Stomach (tissue), 4 donors: ENCODE measurements around the gene PLPPR3.

Source experiments
- EP300 ChIP-seq: sonication (generic); formaldehyde crosslinking; IDR thresholded peaks from one replicate; pipeline ENCODE4 v1.6.1; 2017; ENCODE audit warnings: antibody characterized with exemption
- TF ChIP-seq, protein P1 (sequence below), 7 experiments: fragments of 450-650 bp in 4 of 7; fragments of 200-600 bp in 3 of 7; sonication (generic) in 3 of 7; IDR thresholded peaks; one replicate each; pipeline ENCODE4 v1.5.1; 2016 to 2019; ENCODE audit warnings: antibody characterized with exemption in 7 of 7, control low read depth in 2 of 7, mild to moderate bottlenecking in 1 of 7

DNA sequence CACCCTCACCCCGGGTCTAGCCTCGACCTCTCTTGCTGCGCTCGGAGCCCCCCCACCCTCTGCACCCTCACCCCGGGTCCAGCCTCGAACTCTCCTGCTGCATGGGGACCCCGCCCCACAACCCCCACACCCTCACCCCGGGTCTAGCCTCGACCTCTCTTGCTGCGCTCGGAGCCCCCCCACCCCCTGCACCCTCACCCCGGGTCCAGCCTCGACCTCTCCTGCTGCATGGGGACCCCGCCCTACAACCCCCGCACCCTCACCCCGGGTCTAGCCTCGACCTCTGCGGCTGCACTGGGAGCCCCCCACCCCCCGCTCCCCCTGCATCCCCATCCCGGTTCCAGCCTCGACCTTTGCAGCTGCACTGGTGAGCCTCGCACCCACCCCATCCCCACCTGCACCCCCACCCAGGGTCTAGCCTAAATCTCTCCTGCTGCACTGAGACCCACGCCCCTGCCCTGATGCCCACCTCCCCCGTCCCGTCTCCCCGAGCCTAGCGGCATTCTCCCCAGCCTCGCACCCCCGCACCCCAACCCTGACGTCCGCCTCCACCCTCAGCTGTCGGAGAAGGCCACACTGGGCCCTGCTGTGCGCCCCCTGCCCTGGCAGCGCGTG, 39.5 kb upstream of the PLPPR3 start:
- TF ChIP-seq, protein P1, sequence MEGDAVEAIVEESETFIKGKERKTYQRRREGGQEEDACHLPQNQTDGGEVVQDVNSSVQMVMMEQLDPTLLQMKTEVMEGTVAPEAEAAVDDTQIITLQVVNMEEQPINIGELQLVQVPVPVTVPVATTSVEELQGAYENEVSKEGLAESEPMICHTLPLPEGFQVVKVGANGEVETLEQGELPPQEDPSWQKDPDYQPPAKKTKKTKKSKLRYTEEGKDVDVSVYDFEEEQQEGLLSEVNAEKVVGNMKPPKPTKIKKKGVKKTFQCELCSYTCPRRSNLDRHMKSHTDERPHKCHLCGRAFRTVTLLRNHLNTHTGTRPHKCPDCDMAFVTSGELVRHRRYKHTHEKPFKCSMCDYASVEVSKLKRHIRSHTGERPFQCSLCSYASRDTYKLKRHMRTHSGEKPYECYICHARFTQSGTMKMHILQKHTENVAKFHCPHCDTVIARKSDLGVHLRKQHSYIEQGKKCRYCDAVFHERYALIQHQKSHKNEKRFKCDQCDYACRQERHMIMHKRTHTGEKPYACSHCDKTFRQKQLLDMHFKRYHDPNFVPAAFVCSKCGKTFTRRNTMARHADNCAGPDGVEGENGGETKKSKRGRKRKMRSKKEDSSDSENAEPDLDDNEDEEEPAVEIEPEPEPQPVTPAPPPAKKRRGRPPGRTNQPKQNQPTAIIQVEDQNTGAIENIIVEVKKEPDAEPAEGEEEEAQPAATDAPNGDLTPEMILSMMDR (IDR thresholded peaks at IDR 0.05): no peak
- TF ChIP-seq EP300: no peak
